Measurements from ENCODE around the gene VSIG1.

Gene VSIG1

GRCh38 chrX:108059801-108060200 lies 14.9 kb downstream of the VSIG1 start:
- TF ChIP-seq CTCF (IDR thresholded peaks at IDR 0.05; ENCODE audit: borderline replicate concordance, insufficient read depth, low read depth, low read length): no peak

GRCh38 chrX:108064001-108064400 lies 19.1 kb downstream of the VSIG1 start:
- H3K4me3 ChIP-seq (ENCODE audit: low read depth, low read length): no peak overlapping the region
- no peak for TF ChIP-seq CTCF (IDR thresholded peaks at IDR 0.05; ENCODE audit: borderline replicate concordance, insufficient read depth, low read depth, low read length)

More at GRCh38 chrX:108059801-108060200, 14.9 kb downstream of the VSIG1 start:
- no peak overlapping the region for H3K4me3 ChIP-seq (ENCODE audit: low read depth, low read length)

GRCh38 chrX:108064613-108065012 lies 19.7 kb downstream of the VSIG1 start:
- no peak for TF ChIP-seq CTCF (IDR thresholded peaks at IDR 0.05; ENCODE audit: borderline replicate concordance, insufficient read depth, low read depth, low read length)
- no peak overlapping the region for H3K4me3 ChIP-seq (ENCODE audit: low read depth, low read length)

- no peak overlapping the region for H3K4me3 ChIP-seq (ENCODE audit: low read depth, low read length)
- no peak for TF ChIP-seq CTCF (IDR thresholded peaks at IDR 0.05; ENCODE audit: borderline replicate concordance, insufficient read depth, low read depth, low read length)
Observed at GRCh38 chrX:108068121-108068520, 23.3 kb downstream of the VSIG1 start.

- no peak overlapping the region for H3K4me3 ChIP-seq (ENCODE audit: low read depth, low read length)
- no peak for TF ChIP-seq CTCF (IDR thresholded peaks at IDR 0.05; ENCODE audit: borderline replicate concordance, insufficient read depth, low read depth, low read length)
Observed at GRCh38 chrX:108070891-108071290, 26.0 kb downstream of the VSIG1 start.

- TF ChIP-seq CTCF (IDR thresholded peaks at IDR 0.05; ENCODE audit: borderline replicate concordance, insufficient read depth, low read depth, low read length): no peak
Observed at GRCh38 chrX:108071578-108071977, 26.7 kb downstream of the VSIG1 start.

GRCh38 chrX:108072746-108073145 lies 27.9 kb downstream of the VSIG1 start:
- no peak overlapping the region for H3K4me3 ChIP-seq (ENCODE audit: low read depth, low read length)

More at GRCh38 chrX:108071578-108071977, 26.7 kb downstream of the VSIG1 start:
- no peak overlapping the region for H3K4me3 ChIP-seq (ENCODE audit: low read depth, low read length)

More at GRCh38 chrX:108072746-108073145, 27.9 kb downstream of the VSIG1 start:
- TF ChIP-seq CTCF (IDR thresholded peaks at IDR 0.05; ENCODE audit: borderline replicate concordance, insufficient read depth, low read depth, low read length): no peak
